GM18526 (cell line): Measurements from ENCODE around the gene CXCL1.

Source experiments
- POLR2A ChIP-seq: IDR thresholded peaks from 3 replicates; pipeline ENCODE4 v1.6.1; 2011; ENCODE audit not compliant: insufficient read length; ENCODE audit errors: extremely low read depth

CXCL1 gene

DNA sequence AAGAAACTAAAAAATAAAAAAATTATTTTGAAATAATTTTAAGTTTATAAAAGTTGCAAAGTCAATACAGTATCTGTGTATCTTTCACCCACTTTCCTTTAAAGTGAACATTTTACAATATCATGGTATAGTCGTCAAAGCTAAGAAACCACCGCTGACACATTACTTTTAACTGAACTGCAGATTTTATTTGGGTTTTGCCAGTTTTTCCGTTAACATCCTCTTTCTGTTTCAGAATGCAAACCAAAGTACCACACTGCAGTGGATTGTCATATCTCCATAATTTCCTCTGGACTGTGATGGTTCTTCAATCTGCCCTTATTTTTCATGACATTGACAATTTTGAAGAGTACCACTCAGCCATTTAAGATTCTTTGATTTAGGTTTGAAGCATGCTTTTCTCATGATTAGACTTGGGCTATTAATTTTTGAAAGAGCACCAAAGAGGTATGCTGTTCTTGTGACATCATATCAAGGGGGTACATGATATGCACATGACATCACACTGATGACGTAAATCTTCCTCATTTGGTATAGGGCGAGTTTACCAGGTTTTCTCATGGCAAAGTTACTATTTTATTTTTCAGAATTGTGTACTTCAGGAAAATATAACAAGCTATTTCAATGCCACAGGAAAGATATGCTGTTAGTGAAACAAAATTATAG, 3.6 kb upstream of the CXCL1 start:
- TF ChIP-seq POLR2A = no peak

- TF ChIP-seq POLR2A = no peak
Measured at GRCh38 chr4:73866246-73866645, 2.9 kb upstream of the CXCL1 start.

GRCh38 chr4:73867783-73868182, 1.4 kb upstream of the CXCL1 start:
- no peak for TF ChIP-seq POLR2A

DNA sequence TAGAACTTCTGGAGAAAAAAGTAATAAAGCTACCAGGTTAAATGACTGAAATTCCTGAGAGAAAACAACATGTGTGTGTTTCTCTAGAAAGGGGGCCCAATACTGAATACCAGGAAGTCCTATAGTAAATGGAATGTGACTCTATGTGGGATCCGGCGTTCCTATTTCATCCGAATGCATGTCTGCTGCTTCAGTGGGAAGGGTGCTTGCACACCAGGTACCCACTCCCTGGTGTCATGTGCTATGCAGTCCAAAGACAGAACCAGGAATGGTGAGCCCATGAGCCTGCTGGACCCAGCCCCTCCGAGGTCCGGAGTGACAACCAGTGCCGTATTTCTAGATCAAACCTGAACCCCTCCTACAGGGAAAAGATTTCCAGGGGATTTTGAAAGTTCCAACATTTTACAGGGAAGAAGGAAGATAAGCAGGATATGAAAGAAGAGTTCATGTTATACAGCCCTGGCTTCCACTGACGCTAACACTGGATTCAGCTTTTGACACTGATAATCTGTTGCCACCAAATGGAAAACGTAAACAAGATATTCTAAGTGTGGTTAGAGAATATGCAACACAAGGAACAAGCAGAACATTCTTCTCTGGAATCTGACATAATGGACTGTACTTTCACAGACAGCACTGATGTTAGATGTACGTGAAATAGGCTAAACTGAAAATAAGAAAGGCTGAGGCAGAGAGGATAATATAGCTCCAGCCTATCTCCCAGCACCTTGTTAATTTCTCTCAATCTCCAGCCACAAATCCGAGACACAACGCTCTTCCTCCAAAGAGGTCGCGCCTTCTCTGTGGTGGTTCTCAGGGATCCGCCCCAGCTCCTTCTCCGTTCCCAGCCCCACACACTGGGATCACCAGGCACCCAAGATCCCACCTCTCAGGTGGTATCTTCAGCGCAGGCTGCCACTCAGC, 725 bp upstream of the CXCL1 start:
- no peak for TF ChIP-seq POLR2A

DNA sequence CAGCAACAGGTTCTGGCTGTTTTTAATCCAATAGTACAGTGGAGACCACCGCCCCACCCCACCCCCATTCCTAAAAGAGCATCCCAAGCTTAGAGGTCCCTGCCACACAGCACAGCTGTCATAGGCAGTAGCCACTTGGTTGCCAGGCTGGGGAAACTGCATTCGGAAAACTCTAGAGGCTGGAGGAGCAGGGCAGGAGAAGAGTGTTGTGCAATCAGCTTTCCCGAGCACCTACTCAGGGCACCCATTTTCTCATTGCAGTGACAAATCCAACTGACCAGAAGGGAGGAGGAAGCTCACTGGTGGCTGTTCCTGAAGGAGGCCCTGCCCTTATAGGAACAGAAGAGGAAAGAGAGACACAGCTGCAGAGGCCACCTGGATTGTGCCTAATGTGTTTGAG, 1.1 kb downstream of the CXCL1 start:
- TF ChIP-seq POLR2A = no peak

- TF ChIP-seq POLR2A = no peak
Measured at GRCh38 chr4:73870768-73871167, 1.6 kb downstream of the CXCL1 start.

DNA sequence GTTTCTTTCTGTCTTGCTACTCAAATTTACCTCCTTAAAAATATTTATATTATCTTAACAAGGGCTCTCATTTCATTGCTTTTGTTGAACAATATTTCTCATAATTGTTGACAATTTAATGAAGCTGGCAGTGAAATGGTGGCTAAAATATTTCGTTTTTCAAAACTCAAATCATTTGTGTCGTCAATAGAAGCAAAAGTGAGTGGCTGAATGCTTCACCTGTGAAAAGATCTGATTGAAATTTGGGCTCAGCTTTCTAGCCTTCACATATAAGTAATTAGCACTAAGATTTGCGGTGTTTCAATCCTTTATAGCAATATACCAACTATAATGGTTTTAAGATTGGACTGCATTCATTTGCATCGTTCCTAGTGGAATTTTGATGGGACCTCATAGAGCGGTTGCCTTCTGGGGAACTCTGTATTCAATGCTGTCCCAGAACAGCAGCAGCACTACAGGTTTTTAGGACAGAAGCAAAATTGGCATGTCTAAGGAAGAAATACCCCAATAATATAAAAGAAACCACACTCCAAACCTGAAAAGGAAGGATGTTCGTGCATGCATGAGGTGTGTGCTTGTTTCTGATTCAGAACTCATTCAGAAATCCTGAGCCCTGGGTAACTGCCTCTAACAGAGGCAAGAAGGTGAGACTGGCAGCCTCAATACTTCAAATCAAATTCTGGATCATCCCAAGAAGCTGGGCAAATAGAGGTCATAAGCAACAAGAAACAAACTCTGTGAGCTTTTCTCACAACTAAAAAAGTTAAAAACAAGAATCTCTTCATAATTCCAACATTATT, 2.5 kb downstream of the CXCL1 start:
- TF ChIP-seq POLR2A = no peak

GRCh38 chr4:73872316-73873108, 3.3 kb downstream of the CXCL1 start:
- TF ChIP-seq POLR2A = no peak

- TF ChIP-seq POLR2A = no peak
Measured at GRCh38 chr4:73874386-73874785, 5.2 kb downstream of the CXCL1 start.

DNA sequence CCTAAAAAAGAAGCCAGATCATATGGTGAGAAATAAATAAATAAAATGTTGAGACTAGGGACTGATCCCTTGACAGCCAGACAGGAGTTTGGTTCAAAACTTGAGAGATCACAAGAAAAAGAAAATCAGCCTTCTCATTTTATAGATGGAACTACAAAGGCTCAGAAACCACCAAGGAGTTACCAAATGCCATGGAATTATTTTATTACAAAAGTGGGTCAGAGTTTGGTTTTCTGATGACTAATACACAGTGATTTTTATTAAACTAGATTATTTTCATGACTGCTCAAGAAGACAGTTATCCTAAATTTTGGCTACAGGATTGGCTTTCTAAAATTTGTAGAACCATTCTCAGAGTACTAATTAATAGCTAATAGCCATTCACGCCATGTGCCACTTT, 6.2 kb downstream of the CXCL1 start:
- TF ChIP-seq POLR2A = no peak

DNA sequence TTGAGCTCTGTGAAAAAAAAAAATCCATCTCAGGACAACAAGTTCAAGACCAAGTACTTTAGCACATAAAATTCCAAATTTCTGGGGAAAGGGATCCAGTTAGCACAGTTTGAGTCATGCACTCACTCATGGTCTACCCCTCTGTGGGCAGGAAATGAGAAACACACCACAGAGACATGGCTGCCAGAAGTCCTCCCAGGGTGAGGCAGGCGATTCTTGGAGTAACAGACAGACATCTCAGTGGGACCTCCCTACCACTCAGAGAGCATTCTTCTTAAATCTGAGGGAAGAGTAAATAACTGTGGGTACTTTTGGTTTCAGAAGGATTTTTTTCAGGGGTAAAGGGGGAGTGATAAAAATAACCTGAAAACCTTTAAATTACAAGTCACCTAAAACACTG, 14.1 kb downstream of the CXCL1 start:
- TF ChIP-seq POLR2A = no peak

GRCh38 chr4:73885574-73886267, 16.5 kb downstream of the CXCL1 start:
- no peak for TF ChIP-seq POLR2A

DNA sequence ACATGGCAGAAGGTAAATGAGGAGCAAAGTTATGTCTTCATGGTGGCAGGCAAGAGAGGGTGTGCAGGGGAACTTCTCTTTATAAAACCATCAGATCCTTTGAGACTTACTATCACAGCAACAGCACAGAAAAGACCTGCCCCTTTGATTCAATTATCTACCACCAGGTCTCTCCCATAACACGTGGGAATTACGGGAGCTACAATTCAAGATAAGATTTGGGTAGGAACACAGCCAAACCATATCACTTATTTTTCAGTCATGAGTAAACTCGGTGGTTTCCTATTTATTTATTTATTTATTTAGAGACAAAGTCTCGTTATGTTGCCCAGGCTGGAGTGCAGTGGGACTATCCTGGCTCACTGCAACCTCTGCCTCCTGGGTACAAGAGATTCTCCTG, 22.1 kb downstream of the CXCL1 start:
- no peak for TF ChIP-seq POLR2A

DNA sequence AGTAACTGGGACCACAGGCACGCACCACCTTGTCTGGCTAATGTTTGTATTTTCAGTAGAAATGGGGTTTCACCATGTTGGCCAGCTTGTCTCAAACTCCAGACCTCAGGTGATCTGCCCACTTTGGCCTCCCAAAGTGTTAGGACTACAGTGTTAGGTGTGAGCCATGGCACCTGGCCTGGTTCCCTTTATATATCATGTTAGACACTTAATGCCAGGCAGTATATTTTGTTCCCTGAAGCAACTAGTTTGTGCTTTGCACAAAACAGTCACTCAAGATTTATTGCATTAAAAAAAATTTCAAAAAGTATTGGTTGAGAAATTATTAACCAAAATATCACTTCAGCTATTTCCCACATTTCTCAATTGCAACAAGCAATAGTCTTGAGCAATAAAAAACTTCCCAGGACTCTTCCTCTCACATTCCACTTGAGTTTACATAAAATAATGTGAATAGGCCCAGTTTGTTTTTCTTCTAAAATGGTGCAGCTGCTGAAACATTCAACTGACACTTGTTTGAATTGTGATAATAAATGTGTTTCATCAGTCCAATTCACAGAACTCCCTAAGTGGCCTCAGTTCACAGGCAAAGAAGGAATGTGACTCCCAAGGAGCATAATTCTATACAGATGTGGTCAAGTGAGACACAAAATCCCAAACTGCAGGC, 22.7 kb downstream of the CXCL1 start:
- no peak for TF ChIP-seq POLR2A

DNA sequence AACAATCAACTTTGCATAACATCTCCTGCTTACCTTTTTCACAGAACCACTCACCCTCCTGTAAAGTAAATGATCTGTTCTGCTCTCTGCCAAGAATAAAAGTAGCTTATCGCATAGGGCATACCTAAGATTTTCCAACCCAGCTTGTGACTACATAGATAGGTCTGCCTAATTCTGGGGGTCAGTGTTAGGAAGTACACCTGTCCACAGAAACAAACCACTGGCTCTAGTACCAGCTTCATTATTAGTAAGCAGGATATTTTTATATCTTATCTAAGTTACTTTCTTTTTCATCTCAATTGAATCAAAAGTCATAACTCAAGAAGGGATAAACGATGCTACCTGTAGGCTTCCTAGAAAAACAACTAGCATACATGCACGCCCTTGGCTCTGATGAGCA, 23.8 kb downstream of the CXCL1 start:
- TF ChIP-seq POLR2A = no peak
